Muscle layer of colon (tissue), 2 donors: ENCODE results near the gene HAUS8.
A peak's percentile ranks its signal among the peaks of the same experiment; 100 is the strongest.
"Not testable (repeated sequence)": the region's sequence is repeated elsewhere in the genome, so short reads cannot be mapped to it uniquely, and the experiment has no call there.

Source experiments
- H3K27ac ChIP-seq: one replicate; pipeline ENCODE4 v1.7.0; 2013; ENCODE audit warnings: low read depth, mild to moderate bottlenecking, low read length, moderate library complexity
- H3K27me3 ChIP-seq, 2 donors: one replicate each; pipeline ENCODE4 v1.7.0; 2013; ENCODE audit warnings: low read length in 2 of 2, mild to moderate bottlenecking in 2 of 2; ENCODE audit not compliant: insufficient read depth in 2 of 2, control insufficient read depth in 1 of 2
- H3K36me3 ChIP-seq: one replicate; pipeline ENCODE4 v1.7.0; 2013; ENCODE audit warnings: mild to moderate bottlenecking, low read length; ENCODE audit not compliant: insufficient read depth
- H3K4me1 ChIP-seq: one replicate; pipeline ENCODE4 v1.7.0; 2013; ENCODE audit warnings: mild to moderate bottlenecking, low read length; ENCODE audit not compliant: insufficient read depth
- H3K4me3 ChIP-seq, 2 donors: one replicate each; pipeline ENCODE4 v1.7.0; 2013; ENCODE audit warnings: low read length in 2 of 2, low read depth in 1 of 2, mild to moderate bottlenecking in 1 of 2, moderate library complexity in 1 of 2
- H3K9ac ChIP-seq: one replicate; pipeline ENCODE4 v1.7.0; 2013; ENCODE audit warnings: low read length
- H3K9me3 ChIP-seq: one replicate; pipeline ENCODE4 v1.7.0; 2013; ENCODE audit warnings: mild to moderate bottlenecking, low read length
- donor health status: abdominal sarcoma.
- donor health status: Adenocarcinoma of cecum.

Gene HAUS8

GRCh38 chr19:17111766-17112165 lies 36.5 kb upstream of the HAUS8 start:
- no peak overlapping the region for H3K4me3 ChIP-seq
- H3K36me3 ChIP-seq, result no peaks in the 10 kb centered on the region
- peaks cover 23% of the 10 kb centered on the region for H3K4me1 ChIP-seq
- no peak overlapping the region for H3K27ac ChIP-seq
- H3K9me3 ChIP-seq, result no peaks in the 10 kb centered on the region
- H3K9ac ChIP-seq, result no peak overlapping the region
- H3K27me3 ChIP-seq, result no peaks in the 10 kb centered on the region

GRCh38 chr19:17110599-17110966 lies 35.3 kb upstream of the HAUS8 start:
- no peak overlapping the region for H3K9ac ChIP-seq
- no peaks in the 10 kb centered on the region for H3K9me3 ChIP-seq
- H3K27ac ChIP-seq, result no peak overlapping the region
- H3K27me3 ChIP-seq, result no peaks in the 10 kb centered on the region
- no peak overlapping the region for H3K4me3 ChIP-seq
- H3K4me1 ChIP-seq, result peaks cover 23% of the 10 kb centered on the region
- H3K36me3 ChIP-seq, result peaks cover 6% of the 10 kb centered on the region

- Histone ChIP-seq H3K4me3 (no peak overlapping the region), H3K4me1 (peaks cover 23% of the 10 kb centered on the region)
These were observed 34.8 kb upstream of the HAUS8 start for GRCh38 chr19:17109962-17110598.

GRCh38 chr19:17109300-17109699 lies 34.0 kb upstream of the HAUS8 start:
- no peak overlapping the region for H3K27ac ChIP-seq
- H3K36me3 ChIP-seq, result peaks cover 6% of the 10 kb centered on the region
- no peaks in the 10 kb centered on the region for H3K9me3 ChIP-seq
- H3K4me1 ChIP-seq, result peaks cover 19% of the 10 kb centered on the region
- H3K4me3 ChIP-seq, result no peak overlapping the region
- no peak overlapping the region for H3K9ac ChIP-seq
- no peaks in the 10 kb centered on the region for H3K27me3 ChIP-seq

More at GRCh38 chr19:17109962-17110598, 34.8 kb upstream of the HAUS8 start:
- Histone ChIP-seq H3K27ac (no peak overlapping the region), H3K9me3 (no peaks in the 10 kb centered on the region), H3K36me3 (peaks cover 6% of the 10 kb centered on the region), H3K9ac (no peak overlapping the region), H3K27me3 (no peaks in the 10 kb centered on the region)

GRCh38 chr19:17108453-17108784 lies 33.2 kb upstream of the HAUS8 start:
- Histone ChIP-seq H3K36me3 (peaks cover 6% of the 10 kb centered on the region), H3K27me3 (no peaks in the 10 kb centered on the region), H3K4me3 (peak overlapping the region in 1 of 2 donors; percentile 28), H3K27ac (peak overlapping the region; percentile 76), H3K9ac (peak overlapping the region; percentile 15), H3K9me3 (no peaks in the 10 kb centered on the region), H3K4me1 (peaks cover 16% of the 10 kb centered on the region)

GRCh38 chr19:17107546-17108452 lies 32.5 kb upstream of the HAUS8 start:
- Histone ChIP-seq H3K4me1 (peaks cover 16% of the 10 kb centered on the region), H3K27me3 (no peaks in the 10 kb centered on the region), H3K27ac (peak overlapping the region; percentile 76), H3K9me3 (no peaks in the 10 kb centered on the region), H3K4me3 (peak overlapping the region in 1 of 2 donors; percentile 34), H3K36me3 (peaks cover 11% of the 10 kb centered on the region), H3K9ac (peak overlapping the region; percentile 37)

GRCh38 chr19:17106964-17107363 lies 31.7 kb upstream of the HAUS8 start:
- peak overlapping the region; percentile 76 for H3K27ac ChIP-seq
- peaks cover 16% of the 10 kb centered on the region for H3K4me1 ChIP-seq
- H3K27me3 ChIP-seq, H3K9ac ChIP-seq, H3K4me3 ChIP-seq, H3K9me3 ChIP-seq: not testable (repeated sequence)
- peaks cover 17% of the 10 kb centered on the region for H3K36me3 ChIP-seq

GRCh38 chr19:17105556-17105955 lies 30.3 kb upstream of the HAUS8 start:
- Histone ChIP-seq H3K9me3 (no peaks in the 10 kb centered on the region), H3K4me1 (peaks cover 16% of the 10 kb centered on the region), H3K27me3 (no peaks in the 10 kb centered on the region), H3K36me3 (peaks cover 25% of the 10 kb centered on the region), H3K9ac (no peak overlapping the region), H3K27ac (no peak overlapping the region), H3K4me3 (no peak overlapping the region)

- Histone ChIP-seq H3K4me3 (no peak overlapping the region), H3K27me3 (no peaks in the 10 kb centered on the region), H3K9me3 (no peaks in the 10 kb centered on the region), H3K27ac (no peak overlapping the region), H3K9ac (no peak overlapping the region), H3K36me3 (peaks cover 25% of the 10 kb centered on the region), H3K4me1 (peaks cover 16% of the 10 kb centered on the region)
These were observed 29.4 kb upstream of the HAUS8 start for GRCh38 chr19:17104679-17105078.

GRCh38 chr19:17103177-17103576 lies 27.9 kb upstream of the HAUS8 start:
- Histone ChIP-seq H3K9me3 (no peaks in the 10 kb centered on the region), H3K36me3 (peaks cover 25% of the 10 kb centered on the region)

GRCh38 chr19:17101686-17102628 lies 26.7 kb upstream of the HAUS8 start:
- peaks cover 5% of the 10 kb centered on the region for H3K4me1 ChIP-seq
- no peak overlapping the region for H3K9ac ChIP-seq
- no peaks in the 10 kb centered on the region for H3K9me3 ChIP-seq
- no peak overlapping the region for H3K4me3 ChIP-seq
- H3K27me3 ChIP-seq, result no peaks in the 10 kb centered on the region
- no peak overlapping the region for H3K27ac ChIP-seq
- H3K36me3 ChIP-seq, result peaks cover 25% of the 10 kb centered on the region

More at GRCh38 chr19:17103177-17103576, 27.9 kb upstream of the HAUS8 start:
- Histone ChIP-seq H3K27me3 (no peaks in the 10 kb centered on the region), H3K27ac (no peak overlapping the region), H3K4me3 (no peak overlapping the region), H3K4me1 (peaks cover 10% of the 10 kb centered on the region), H3K9ac (no peak overlapping the region)
